ENCODE results near the gene ARL5A. TPM values are rescaled to one million over a fixed set of nuclear protein-coding genes. Genes with fewer than 3 reads are reported as not detected.
"Not testable (repeated sequence)": the region's sequence is repeated elsewhere in the genome, so short reads cannot be mapped to it uniquely, and the experiment has no call there.

The ARL5A gene, protein sequence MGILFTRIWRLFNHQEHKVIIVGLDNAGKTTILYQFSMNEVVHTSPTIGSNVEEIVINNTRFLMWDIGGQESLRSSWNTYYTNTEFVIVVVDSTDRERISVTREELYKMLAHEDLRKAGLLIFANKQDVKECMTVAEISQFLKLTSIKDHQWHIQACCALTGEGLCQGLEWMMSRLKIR
- total RNA-seq (10 to 100 TPM; 38.4 to 99.0 (median 70.4) TPM), polyA plus RNA-seq (10 to 100 TPM in 2 of 3 donors, 1 to 10 TPM in 1; 8.3 to 39.9 (median 10.9) TPM)
- long read RNA-seq, donor 1, full-length matches to known transcripts: 19 of 19 reads
- long read RNA-seq, donor 1, partial matches to known transcripts: 0 of 19 reads
- long read RNA-seq, donor 1, other reads (novel, unspliced or antisense): 0 of 19 reads
- long read RNA-seq, donor 2, full-length matches to known transcripts: 17 of 24 reads
- long read RNA-seq, donor 2, partial matches to known transcripts: 7 of 24 reads
- long read RNA-seq, donor 2, other reads (novel, unspliced or antisense): 0 of 24 reads
- long read RNA-seq, donor 3, full-length matches to known transcripts: 18 of 18 reads
- long read RNA-seq, donor 3, partial matches to known transcripts: 0 of 18 reads
- long read RNA-seq, donor 3, other reads (novel, unspliced or antisense): 0 of 18 reads
- long read RNA-seq, donor 4, full-length matches to known transcripts: 69 of 88 reads
- long read RNA-seq, donor 4, partial matches to known transcripts: 0 of 88 reads
- long read RNA-seq, donor 4, other reads (novel, unspliced or antisense): 19 of 88 reads
- long read RNA-seq, donor 5, full-length matches to known transcripts: 176 of 183 reads
- long read RNA-seq, donor 5, partial matches to known transcripts: 0 of 183 reads
- long read RNA-seq, donor 5, other reads (novel, unspliced or antisense): 7 of 183 reads
- long read RNA-seq, donor 6, full-length matches to known transcripts: 13 of 21 reads
- long read RNA-seq, donor 6, partial matches to known transcripts: 0 of 21 reads
- long read RNA-seq, donor 6, other reads (novel, unspliced or antisense): 8 of 21 reads
- long read RNA-seq, donor 7, full-length matches to known transcripts: 7 of 7 reads
- long read RNA-seq, donor 7, partial matches to known transcripts: 0 of 7 reads
- long read RNA-seq, donor 7, other reads (novel, unspliced or antisense): 0 of 7 reads
- long read RNA-seq, donor 8, full-length matches to known transcripts: 26 of 26 reads
- long read RNA-seq, donor 8, partial matches to known transcripts: 0 of 26 reads
- long read RNA-seq, donor 8, other reads (novel, unspliced or antisense): 0 of 26 reads
- long read RNA-seq, donor 9, full-length matches to known transcripts: 25 of 30 reads
- long read RNA-seq, donor 9, partial matches to known transcripts: 5 of 30 reads
- long read RNA-seq, donor 9, other reads (novel, unspliced or antisense): 0 of 30 reads
- long read RNA-seq, donor 10, full-length matches to known transcripts: 15 of 31 reads
- long read RNA-seq, donor 10, partial matches to known transcripts: 16 of 31 reads
- long read RNA-seq, donor 10, other reads (novel, unspliced or antisense): 0 of 31 reads

DNA sequence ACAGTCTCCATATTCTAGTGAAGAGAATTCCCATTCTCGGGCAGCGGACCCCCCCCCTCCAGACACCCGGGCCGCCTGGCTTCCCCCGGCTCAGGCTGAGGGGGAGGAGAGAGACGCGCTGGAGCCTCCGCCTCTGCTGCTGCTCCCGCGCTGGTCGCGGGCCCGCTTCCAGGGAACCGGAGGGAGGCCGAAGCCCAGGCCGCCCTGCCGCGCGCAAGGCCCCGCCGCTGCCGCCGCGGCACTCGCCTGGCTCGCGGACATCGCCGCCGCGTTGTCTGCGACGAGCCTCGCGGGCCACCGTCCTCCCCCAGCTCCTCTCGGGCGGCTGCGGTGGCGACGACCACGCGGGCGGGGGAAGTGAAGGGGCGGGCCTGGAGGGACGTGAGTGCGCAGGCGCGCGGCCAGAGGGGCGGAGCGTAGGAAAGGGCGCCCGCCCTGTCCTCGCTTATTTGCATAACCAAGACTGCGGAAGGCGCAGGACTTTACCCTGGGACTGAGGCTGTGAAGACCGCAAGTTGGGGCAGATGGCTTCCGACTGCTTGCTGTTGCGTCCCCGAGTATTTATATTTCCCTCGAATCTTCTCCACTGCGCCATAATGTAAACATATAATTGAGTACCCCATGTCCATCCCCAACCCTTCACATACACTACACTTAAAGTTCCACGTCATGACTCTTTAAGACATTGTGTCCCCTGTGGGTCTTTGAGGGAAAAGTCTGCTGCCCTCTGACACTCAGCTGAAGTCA is at the start of gene ARL5A:
TSS of gene ARL5A (minus strand) at position 279 of the 747 bp plus-strand sequence. CDS start at position 34, 245 bp downstream.
- Histone ChIP-seq H3K4me1 (replicated peaks in 1 of 2) (peaks cover 19 to 36% of the 10 kb centered on the region in 2 donors), H3K4me3 (peak within 1 kb of the TSS; percentile 18 to 93 (median 72)), H3K9me3 (replicated peaks in 1 of 3) (no peaks in the 10 kb centered on the region), H3K27me3 (no peaks in the 10 kb centered on the region), H3K36me3 (replicated peaks in 1 of 2) (no peaks in the 10 kb centered on the region), H3K27ac (peak within 1 kb of the TSS; percentile 42 to 93 (median 88))
- TF ChIP-seq, protein P1, sequence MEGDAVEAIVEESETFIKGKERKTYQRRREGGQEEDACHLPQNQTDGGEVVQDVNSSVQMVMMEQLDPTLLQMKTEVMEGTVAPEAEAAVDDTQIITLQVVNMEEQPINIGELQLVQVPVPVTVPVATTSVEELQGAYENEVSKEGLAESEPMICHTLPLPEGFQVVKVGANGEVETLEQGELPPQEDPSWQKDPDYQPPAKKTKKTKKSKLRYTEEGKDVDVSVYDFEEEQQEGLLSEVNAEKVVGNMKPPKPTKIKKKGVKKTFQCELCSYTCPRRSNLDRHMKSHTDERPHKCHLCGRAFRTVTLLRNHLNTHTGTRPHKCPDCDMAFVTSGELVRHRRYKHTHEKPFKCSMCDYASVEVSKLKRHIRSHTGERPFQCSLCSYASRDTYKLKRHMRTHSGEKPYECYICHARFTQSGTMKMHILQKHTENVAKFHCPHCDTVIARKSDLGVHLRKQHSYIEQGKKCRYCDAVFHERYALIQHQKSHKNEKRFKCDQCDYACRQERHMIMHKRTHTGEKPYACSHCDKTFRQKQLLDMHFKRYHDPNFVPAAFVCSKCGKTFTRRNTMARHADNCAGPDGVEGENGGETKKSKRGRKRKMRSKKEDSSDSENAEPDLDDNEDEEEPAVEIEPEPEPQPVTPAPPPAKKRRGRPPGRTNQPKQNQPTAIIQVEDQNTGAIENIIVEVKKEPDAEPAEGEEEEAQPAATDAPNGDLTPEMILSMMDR (IDR thresholded peaks at IDR 0.05): no peak
- TF ChIP-seq POLR2A (IDR thresholded peaks at IDR 0.05): peak; percentile 67 to 92
- intact Hi-C loops (cut with DNase I): loop anchor here in 1 of 2 donors (10.0 kb wide), 1 partner anchor 166 kb away; no protein-coding TSS in a partner anchor
- whole genome bisulfite sequencing, 4 donors: 0 to 1% (median 0%) methylated on average over 5 to 64 of the region's 64 CpGs
- DNase-seq: peak; percentile 95 to 97 (median 96)

DNA sequence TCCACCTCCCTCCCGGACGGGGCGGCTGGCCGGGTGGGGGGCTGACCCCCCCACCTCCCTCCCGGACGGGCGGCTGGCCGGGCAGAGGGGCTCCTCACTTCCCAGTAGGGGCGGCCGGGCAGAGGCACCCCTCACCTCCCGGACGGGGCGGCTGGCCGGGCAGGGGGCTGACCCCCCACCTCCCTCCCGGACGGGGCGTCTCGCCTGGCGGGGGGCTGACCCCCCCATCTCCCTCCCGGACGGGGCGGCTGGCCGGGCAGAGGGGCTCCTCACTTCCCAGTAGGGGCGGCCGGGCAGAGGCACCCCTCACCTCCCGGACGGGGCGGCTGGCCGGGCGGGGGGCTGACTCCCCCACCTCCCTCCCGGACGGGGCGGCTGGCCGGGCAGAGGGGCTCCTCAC is 47.4 kb upstream of the ARL5A start:
- H3K27ac ChIP-seq; intact Hi-C loops (cut with DNase I); H3K4me3 ChIP-seq; H3K36me3 ChIP-seq (replicated peaks in 1 of 2); H3K9me3 ChIP-seq (replicated peaks in 1 of 3); DNase-seq; H3K27me3 ChIP-seq: not testable (repeated sequence)
- WGBS, 4 donors: 60 to 86% (median 79%) methylated on average over 3 to 20 of the region's 34 CpGs; no CpG with 5 or more reads in 1 of the 4 donors
- peaks cover 0 to 13% of the 10 kb centered on the region in 2 donors for H3K4me1 ChIP-seq (replicated peaks in 1 of 2)

DNA sequence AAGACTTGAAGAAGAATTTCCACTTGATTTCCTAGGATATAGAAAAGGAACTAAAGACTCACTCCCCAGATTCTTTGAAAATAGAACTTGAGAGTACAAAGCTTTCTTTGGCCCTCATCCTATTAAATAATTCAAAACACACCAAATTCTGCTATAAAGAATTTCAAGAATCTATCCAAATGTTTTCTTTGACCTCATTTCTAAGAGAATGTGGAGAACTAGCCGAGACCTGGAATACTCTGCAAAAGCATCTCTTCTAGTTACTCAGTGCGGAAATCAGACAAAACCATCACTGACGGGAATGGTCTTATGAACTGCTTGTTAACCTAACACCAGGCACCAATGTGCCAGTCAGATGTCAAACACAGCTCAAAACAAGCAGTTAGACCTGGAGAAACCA is 44.2 kb upstream of the ARL5A start:
- H3K4me3 ChIP-seq: no peak overlapping the region
- H3K27ac ChIP-seq: no peak overlapping the region

More for the DNA sequence above, 44.2 kb upstream of the ARL5A start:
- H3K36me3 ChIP-seq (replicated peaks in 1 of 2): no peaks in the 10 kb centered on the region
- intact Hi-C loops (cut with DNase I): no loop called here
- H3K27me3 ChIP-seq: no peaks in the 10 kb centered on the region
- 83 to 90% (median 86%) methylated on average over 3 of the region's 3 CpGs for WGBS, 4 donors
- H3K9me3 ChIP-seq (replicated peaks in 1 of 3): no peaks in the 10 kb centered on the region
- TF ChIP-seq, protein P1 (IDR thresholded peaks at IDR 0.05): no peak
- TF ChIP-seq POLR2A (IDR thresholded peaks at IDR 0.05): no peak
- no peaks in the 10 kb centered on the region for H3K4me1 ChIP-seq (replicated peaks in 1 of 2)
- DNase-seq: no peak

All from adrenal gland (tissue), 19 donors.